IMR-90 (cell line): ENCODE measurements around the gene DICER1. TPM values are rescaled to one million over a fixed set of nuclear protein-coding genes. Genes with fewer than 3 reads are reported as not detected.

ENCODE experiments used
- ATAC-seq: fragments of 200-7000 bp; cut with Tn5 transposase; 2 replicates; pipeline ENCODE4 v1.9.1; 2020; ENCODE audit warnings: low read depth, mild to moderate bottlenecking, moderate library complexity
- BruUV-seq: library from RNA; stranded (reverse); fragments of 400-500 nt; replicated peaks from 2 replicates; lab custom pipeline; 2021; lab: Mats Ljungman, UMichigan
- CTCF ChIA-PET: fragments of 300-600 bp; formaldehyde crosslinking; extraction: SDS; loops from one replicate; lab custom pipeline; 2021; ENCODE audit warnings: antibody characterized with exemption; lab: Yijun Ruan, JAX
- POLR2A ChIA-PET: fragments of 300-600 bp; sonication (Branson Sonifier 250); formaldehyde crosslinking; loops from one replicate; lab custom pipeline; 2022; ENCODE audit warnings: antibody characterized with exemption; ENCODE audit not compliant: unreplicated experiment; lab: Charles Lee
- DNase-seq: peaks from one replicate; pipeline ENCODE4 v3.0.0; 2013
- H2AFZ ChIP-seq: replicated peaks from 2 replicates; pipeline ENCODE3; 2013; ENCODE audit warnings: low read length, mild to moderate bottlenecking; ENCODE audit not compliant: poor library complexity
- H2AK5ac ChIP-seq: 2 replicates; pipeline ENCODE4 v1.6.1; 2013; ENCODE audit warnings: low read depth, low read length, inconsistent platforms
- H2AK9ac ChIP-seq: replicated peaks from 2 replicates; pipeline ENCODE3; 2013; ENCODE audit warnings: mild to moderate bottlenecking, low read depth, low read length, moderate library complexity; ENCODE audit not compliant: poor library complexity
- H2BK120ac ChIP-seq: 2 replicates; pipeline ENCODE4 v1.6.1; 2013; ENCODE audit warnings: low read depth, low read length, inconsistent platforms
- H2BK15ac ChIP-seq: 3 replicates; pipeline ENCODE4 v1.6.1; 2013; ENCODE audit warnings: low read depth, low read length, inconsistent platforms
- H2BK20ac ChIP-seq: 2 replicates; pipeline ENCODE4 v1.6.1; 2013; ENCODE audit warnings: low read depth, mild to moderate bottlenecking, inconsistent platforms, low read length, moderate library complexity
- H2BK5ac ChIP-seq: 2 replicates; pipeline ENCODE4 v1.6.1; 2013; ENCODE audit warnings: mild to moderate bottlenecking, low read depth, low read length, inconsistent platforms; ENCODE audit not compliant: poor library complexity, severe bottlenecking
- H3K14ac ChIP-seq: replicated peaks from 2 replicates; pipeline ENCODE4 v1.6.1; 2013; ENCODE audit warnings: low read depth, low read length, inconsistent platforms
- H3K18ac ChIP-seq: 2 replicates; pipeline ENCODE4 v1.6.1; 2013; ENCODE audit warnings: low read depth, low read length, control low read depth
- H3K23ac ChIP-seq: 2 replicates; pipeline ENCODE4 v1.6.1; 2013; ENCODE audit warnings: low read depth, low read length, inconsistent platforms
- H3K27ac ChIP-seq: 2 replicates; pipeline ENCODE4 v1.5.1; 2013; ENCODE audit warnings: mild to moderate bottlenecking, control low read depth, low read length; ENCODE audit not compliant: insufficient read depth
- H3K27me3 ChIP-seq: 2 replicates; pipeline ENCODE4 v1.6.1; 2013; ENCODE audit warnings: low read length; ENCODE audit not compliant: control insufficient read depth, insufficient read depth
- H3K36me3 ChIP-seq: 2 replicates; pipeline ENCODE4 v1.6.1; 2013; ENCODE audit warnings: low read length, mixed read lengths; ENCODE audit not compliant: control insufficient read depth, insufficient read depth
- H3K4ac ChIP-seq: 2 replicates; pipeline ENCODE4 v1.6.1; 2013; ENCODE audit warnings: low read depth, low read length, inconsistent platforms
- H3K4me1 ChIP-seq: 2 replicates; pipeline ENCODE4 v1.6.1; 2013; ENCODE audit warnings: low read length, mixed read lengths; ENCODE audit not compliant: control insufficient read depth, insufficient read depth
- H3K4me2 ChIP-seq: 2 replicates; pipeline ENCODE4 v1.6.1; 2013; ENCODE audit warnings: low read depth, mild to moderate bottlenecking, control low read depth, low read length, moderate library complexity
- H3K4me3 ChIP-seq: 2 replicates; pipeline ENCODE4 v1.5.1; 2013; ENCODE audit warnings: low read depth, mild to moderate bottlenecking, control low read depth, low read length, moderate library complexity; ENCODE audit not compliant: insufficient read depth
- H3K56ac ChIP-seq: 2 replicates; pipeline ENCODE4 v1.6.1; 2013; ENCODE audit warnings: low read length, inconsistent platforms; ENCODE audit not compliant: insufficient read depth; ENCODE audit errors: extremely low read depth
- H3K79me1 ChIP-seq, 2 experiments: 2 replicates each; pipeline ENCODE4 v1.6.1; 2013; ENCODE audit warnings: low read length in 2 of 2, inconsistent platforms in 1 of 2, low read depth in 1 of 2
- H3K9ac ChIP-seq: 2 replicates; pipeline ENCODE4 v1.6.1; 2013; ENCODE audit warnings: low read depth, low read length, control low read depth
- H3K9me1 ChIP-seq: 2 replicates; pipeline ENCODE4 v1.6.1; 2013; ENCODE audit warnings: low read length, inconsistent platforms; ENCODE audit not compliant: insufficient read depth
- H3K9me3 ChIP-seq: 2 replicates; pipeline ENCODE4 v1.6.1; 2013; ENCODE audit warnings: low read length; ENCODE audit not compliant: control insufficient read depth, insufficient read depth
- H4K20me1 ChIP-seq: 2 replicates; pipeline ENCODE4 v1.6.1; 2013; ENCODE audit warnings: low read length, inconsistent platforms; ENCODE audit not compliant: insufficient read depth
- H4K5ac ChIP-seq: 2 replicates; pipeline ENCODE4 v1.6.1; 2013; ENCODE audit warnings: mild to moderate bottlenecking, low read depth, low read length, control low read depth
- H4K8ac ChIP-seq, 2 experiments: 2 replicates each; pipeline ENCODE4 v1.6.1; 2013; ENCODE audit warnings: low read depth in 2 of 2, low read length in 2 of 2, control low read depth in 1 of 2, inconsistent platforms in 1 of 2
- H4K91ac ChIP-seq: 2 replicates; pipeline ENCODE4 v1.6.1; 2013; ENCODE audit warnings: low read depth, low read length, inconsistent platforms; ENCODE audit not compliant: insufficient read depth
- MAFK ChIP-seq: IDR thresholded peaks from 2 replicates; pipeline ENCODE4 v1.6.1; 2012; ENCODE audit warnings: low read depth, low read length, improper control_type of control experiment
- WGBS, 2 experiments: methylation state at CpG; one replicate each; pipeline versions ENCODE4 v1.1.5 to v1.1.7; 2013; ENCODE audit warnings: missing lambda C conversion rate in 2 of 2; ENCODE audit not compliant: insufficient read length in 1 of 2; ENCODE audit errors: extremely low coverage in 2 of 2; 5-methylcytosine and 5-hydroxymethylcytosine counted together
- dilution Hi-C: fragments of 300-500 bp; cut with HindIII; formaldehyde crosslinking; loops from one replicate; pipeline ENCODE4 v1.14.3; 2018; ENCODE audit warnings: low sequenced_read_pairs; ENCODE audit not compliant: unreplicated experiment
- in situ Hi-C: fragments of 300-500 bp; cut with MboI; formaldehyde crosslinking; loops from 3 replicates; pipeline ENCODE4 v1.14.3; 2019; ENCODE audit warnings: low sequenced_read_pairs, inconsistent platforms, mixed read lengths
- intact Hi-C: fragments of 100-400 bp; cut with micrococcal nuclease; formaldehyde crosslinking; loops from 2 replicates; pipeline ENCODE4 v1.10.0; 2022
- polyA plus RNA-seq, 3 experiments: library from polyadenylated mRNA; depleted of rRNA; stranded (reverse); fragments of >200 nt; gene quantifications; 2 replicates each; pipeline ENCODE4 v1.2.3, GENCODE V29; 2012; ENCODE audit warnings: low replicate concordance in 1 of 3
- total RNA-seq: library from RNA; depleted of rRNA; stranded (reverse); fragments of >200 nt; gene quantifications from 2 replicates; pipeline ENCODE4 v1.2.3, GENCODE V29; 2012

The DICER1 gene
- total and polyA plus RNA-seq, 2 of the 4 experiments (the other 2 are of a cell fraction) = 9.7 to 49.5 TPM

DNA sequence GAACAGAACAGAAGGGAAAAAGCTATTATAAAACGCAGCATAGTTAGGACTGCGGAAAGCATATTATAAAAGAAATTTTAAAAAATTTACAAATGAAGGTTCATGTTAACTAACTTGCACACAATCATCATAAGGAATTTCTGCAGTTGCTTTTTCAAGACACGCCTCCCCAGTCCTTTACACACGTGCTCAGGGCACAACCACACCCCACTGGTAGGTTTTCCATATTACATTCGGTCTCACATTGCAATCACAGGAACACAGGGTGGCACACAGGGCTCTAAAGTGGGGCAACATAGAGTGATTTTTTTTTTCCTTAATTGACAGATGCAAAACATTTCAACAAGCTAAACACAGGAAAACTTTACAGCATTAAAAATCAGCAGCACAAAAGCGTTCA lies 69.7 kb downstream of the DICER1 start:
- dilution Hi-C loops = no loop called here
- no peak overlapping the region for H2AK9ac ChIP-seq

More for the DNA sequence above, 69.7 kb downstream of the DICER1 start:
- Histone ChIP-seq H2AFZ (no peak overlapping the region), H3K27me3 (no peaks in the 10 kb centered on the region), H3K18ac (no peak overlapping the region), H3K14ac (no peak overlapping the region), H3K4me3 (no peak overlapping the region), H3K79me1 (no peaks in the 10 kb centered on the region; a peak in 1 of 4 replicates), H2BK5ac (no peak overlapping the region), H2BK20ac (no peak overlapping the region), H4K5ac (no peak overlapping the region), H3K4me2 (no peak overlapping the region), H3K36me3 (peaks cover 12% of the 10 kb centered on the region), H3K9ac (no peak overlapping the region), H2BK15ac (no peak overlapping the region), H3K9me3 (no peaks in the 10 kb centered on the region), H3K4ac (no peak overlapping the region), H2BK120ac (no peak overlapping the region), H4K20me1 (no peaks in the 10 kb centered on the region), H3K9me1 (peaks cover 4% of the 10 kb centered on the region; the same call in 1 of the 2 replicates), H3K27ac (no peak overlapping the region), H3K4me1 (peaks cover 4% of the 10 kb centered on the region; the same call in 1 of the 2 replicates), H3K23ac (no peak overlapping the region), H4K8ac (no peak overlapping the region), H3K56ac (no peak overlapping the region), H2AK5ac (no peak overlapping the region), H4K91ac (no peak overlapping the region)
- no CpG with 5 or more reads among the region's 6 CpGs for WGBS, 2 experiments
- no peak for ATAC-seq
- TF ChIP-seq MAFK = no peak
- DNase-seq = no peak
- ChIA-PET POLR2A (no interaction called here), CTCF (interaction anchor here (1.3 kb wide), 1 partner anchor 12 kb away, joined by 3 read pairs; no protein-coding TSS in a partner anchor)
- no TSS peak for BruUV-seq
- in situ Hi-C loops = no loop called here
- intact Hi-C loops = no loop called here
